Measurements from ENCODE around the gene MYBPC3. TPM values are rescaled to one million over a fixed set of nuclear protein-coding genes. Genes with fewer than 3 reads are reported as not detected.
A peak's percentile ranks its signal among the peaks of the same experiment; 100 is the strongest.

The MYBPC3 gene
- total RNA-seq, 1 donor from 2014 or later = not detected

DNA sequence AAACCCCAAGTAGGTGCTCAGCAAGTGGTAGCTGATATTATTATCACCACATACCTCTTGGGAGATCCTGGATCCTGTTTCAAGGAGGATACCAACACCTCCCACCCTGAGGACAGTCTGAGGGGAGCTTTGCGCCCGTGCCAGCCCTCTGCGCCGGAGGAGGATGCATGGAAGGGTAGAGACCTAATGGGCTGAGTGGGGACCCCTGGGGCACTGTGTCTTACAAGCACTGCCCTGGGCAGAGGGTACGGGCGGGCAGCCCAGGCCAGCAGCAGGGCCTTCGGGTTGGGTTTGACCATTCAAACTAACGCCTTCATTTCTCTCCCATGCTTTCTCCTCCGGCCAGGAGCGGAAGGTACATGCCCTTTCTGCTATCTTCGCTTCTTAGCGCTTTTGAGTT, 26.3 kb downstream of the MYBPC3 start:
- H3K9ac ChIP-seq (ENCODE audit: low read length) = no peak overlapping the region
- Mint-ChIP-seq H3K4me3 (ENCODE audit: unreplicated experiment) (no peak overlapping the region), H3K27me3 (ENCODE audit: low read depth, unreplicated experiment) (no peaks in the 10 kb centered on the region), H3K9me3 (ENCODE audit: unreplicated experiment) (no peaks in the 10 kb centered on the region), H3K4me1 (ENCODE audit: low read depth, unreplicated experiment) (no peaks in the 10 kb centered on the region), H3K27ac (ENCODE audit: unreplicated experiment) (no peak overlapping the region), H3K36me3 (ENCODE audit: low read depth, unreplicated experiment) (peaks cover 24% of the 10 kb centered on the region)
- no peak for DNase-seq (ENCODE audit: low read depth)
- no peaks in the 10 kb centered on the region for H4K20me1 ChIP-seq (ENCODE audit: insufficient read depth, low read length)
- H3K27ac ChIP-seq (ENCODE audit: low read depth, low read length) = no peak overlapping the region
- no peak for FAIRE-seq
- no peak overlapping the region for H3K4me2 ChIP-seq (ENCODE audit: low read length)
- TF ChIP-seq EZH2 (IDR thresholded peaks at IDR 0.05; ENCODE audit: insufficient read depth, low read length) = no peak
- TF ChIP-seq, protein P1, sequence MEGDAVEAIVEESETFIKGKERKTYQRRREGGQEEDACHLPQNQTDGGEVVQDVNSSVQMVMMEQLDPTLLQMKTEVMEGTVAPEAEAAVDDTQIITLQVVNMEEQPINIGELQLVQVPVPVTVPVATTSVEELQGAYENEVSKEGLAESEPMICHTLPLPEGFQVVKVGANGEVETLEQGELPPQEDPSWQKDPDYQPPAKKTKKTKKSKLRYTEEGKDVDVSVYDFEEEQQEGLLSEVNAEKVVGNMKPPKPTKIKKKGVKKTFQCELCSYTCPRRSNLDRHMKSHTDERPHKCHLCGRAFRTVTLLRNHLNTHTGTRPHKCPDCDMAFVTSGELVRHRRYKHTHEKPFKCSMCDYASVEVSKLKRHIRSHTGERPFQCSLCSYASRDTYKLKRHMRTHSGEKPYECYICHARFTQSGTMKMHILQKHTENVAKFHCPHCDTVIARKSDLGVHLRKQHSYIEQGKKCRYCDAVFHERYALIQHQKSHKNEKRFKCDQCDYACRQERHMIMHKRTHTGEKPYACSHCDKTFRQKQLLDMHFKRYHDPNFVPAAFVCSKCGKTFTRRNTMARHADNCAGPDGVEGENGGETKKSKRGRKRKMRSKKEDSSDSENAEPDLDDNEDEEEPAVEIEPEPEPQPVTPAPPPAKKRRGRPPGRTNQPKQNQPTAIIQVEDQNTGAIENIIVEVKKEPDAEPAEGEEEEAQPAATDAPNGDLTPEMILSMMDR (IDR thresholded peaks at IDR 0.05; ENCODE audit: insufficient read depth, low read depth, low read length) = no peak
- H3K36me3 ChIP-seq (ENCODE audit: insufficient read depth, low read length) = no peaks in the 10 kb centered on the region
- H3K9me3 ChIP-seq (ENCODE audit: insufficient read depth, low read depth, low read length) = no peaks in the 10 kb centered on the region
- H3K27me3 ChIP-seq (ENCODE audit: insufficient read depth, low read length) = no peaks in the 10 kb centered on the region
- H3K4me1 ChIP-seq (ENCODE audit: insufficient read depth, low read length) = no peaks in the 10 kb centered on the region
- H3K4me3 ChIP-seq (ENCODE audit: insufficient read depth, low read depth, low read length) = no peak overlapping the region
- no peak overlapping the region for H2AFZ ChIP-seq (ENCODE audit: low read depth, low read length)
- no peaks in the 10 kb centered on the region for H3K79me2 ChIP-seq (ENCODE audit: insufficient read depth, low read length)

DNA sequence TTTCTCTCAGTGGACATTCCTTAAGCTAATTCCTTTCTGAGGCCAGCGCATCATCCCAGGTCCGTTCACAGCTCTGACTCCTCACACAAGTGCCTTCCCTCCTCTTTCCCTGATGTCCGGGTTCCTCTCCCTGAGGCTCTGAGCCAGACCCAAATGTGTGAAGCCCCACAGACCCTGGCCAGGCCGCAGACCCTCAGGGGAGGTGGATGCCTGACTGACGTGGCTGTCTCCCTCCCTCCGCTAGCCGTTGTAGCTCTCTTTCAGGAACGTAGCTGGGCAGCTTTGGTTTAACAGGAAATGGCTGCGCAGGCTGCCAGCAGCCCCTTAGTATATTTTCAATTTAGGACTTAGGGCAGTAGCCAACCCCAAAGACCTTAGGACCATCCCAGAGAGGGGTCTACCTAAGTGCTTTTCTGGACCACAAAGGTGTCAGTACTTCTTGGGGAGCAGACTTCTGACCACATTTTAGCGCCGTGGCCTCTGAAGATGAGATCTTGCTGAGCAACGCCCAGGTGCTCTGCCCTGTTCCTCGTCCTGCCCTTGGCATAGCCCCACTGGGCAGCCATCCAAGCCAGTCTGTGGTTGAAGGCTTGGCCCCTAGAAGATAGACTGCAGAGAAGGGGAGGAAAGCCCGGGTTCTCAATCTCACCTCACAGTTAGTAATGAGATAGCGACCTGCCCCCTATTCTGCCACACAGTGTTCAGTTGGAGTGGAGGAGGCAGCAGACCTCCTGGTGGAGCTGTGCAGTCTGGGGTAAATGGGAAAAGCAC, 27.0 kb downstream of the MYBPC3 start:
- no peaks in the 10 kb centered on the region for H3K27me3 Mint-ChIP-seq (ENCODE audit: low read depth, unreplicated experiment)
- Histone ChIP-seq H3K27ac (ENCODE audit: low read depth, low read length) (no peak overlapping the region), H3K27me3 (ENCODE audit: insufficient read depth, low read length) (no peaks in the 10 kb centered on the region), H3K79me2 (ENCODE audit: insufficient read depth, low read length) (no peaks in the 10 kb centered on the region), H3K4me1 (ENCODE audit: insufficient read depth, low read length) (no peaks in the 10 kb centered on the region), H3K4me2 (ENCODE audit: low read length) (no peak overlapping the region), H3K9me3 (ENCODE audit: insufficient read depth, low read depth, low read length) (no peaks in the 10 kb centered on the region), H4K20me1 (ENCODE audit: insufficient read depth, low read length) (no peaks in the 10 kb centered on the region), H3K9ac (ENCODE audit: low read length) (no peak overlapping the region), H3K4me3 (ENCODE audit: insufficient read depth, low read depth, low read length) (no peak overlapping the region), H3K36me3 (ENCODE audit: insufficient read depth, low read length) (no peaks in the 10 kb centered on the region), H2AFZ (ENCODE audit: low read depth, low read length) (no peak overlapping the region)
- DNase-seq (ENCODE audit: low read depth) (no peak), FAIRE-seq (no peak)
- TF ChIP-seq, protein P1 (IDR thresholded peaks at IDR 0.05; ENCODE audit: insufficient read depth, low read depth, low read length) = no peak
- TF ChIP-seq EZH2 (IDR thresholded peaks at IDR 0.05; ENCODE audit: insufficient read depth, low read length) = no peak
- peaks cover 24% of the 10 kb centered on the region for H3K36me3 Mint-ChIP-seq (ENCODE audit: low read depth, unreplicated experiment)
- no peaks in the 10 kb centered on the region for H3K9me3 Mint-ChIP-seq (ENCODE audit: unreplicated experiment)
- peak overlapping the region; percentile 14 for H3K27ac Mint-ChIP-seq (ENCODE audit: unreplicated experiment)
- H3K4me1 Mint-ChIP-seq (ENCODE audit: low read depth, unreplicated experiment) = no peaks in the 10 kb centered on the region
- no peak overlapping the region for H3K4me3 Mint-ChIP-seq (ENCODE audit: unreplicated experiment)

DNA sequence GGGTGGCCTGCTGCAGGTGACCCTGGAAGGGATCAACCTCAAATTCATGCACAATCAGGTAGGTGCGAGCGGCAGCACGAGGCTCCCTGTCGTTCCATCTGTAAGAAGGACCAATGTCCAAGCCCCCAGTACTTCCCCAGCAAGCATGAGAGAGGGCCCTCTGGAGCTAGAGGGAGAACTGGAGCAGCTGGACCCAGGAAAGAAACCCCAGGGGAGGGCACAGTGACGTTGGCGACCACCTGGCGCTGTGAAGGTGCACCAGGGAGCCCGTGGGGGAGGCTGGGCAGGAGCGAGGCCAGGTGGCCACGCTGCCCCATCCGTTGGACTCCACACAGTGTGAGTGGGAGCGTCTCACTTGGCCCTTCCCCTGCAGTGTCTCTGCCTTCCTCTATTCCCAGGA, 28.0 kb downstream of the MYBPC3 start:
- no peak overlapping the region for H3K27ac Mint-ChIP-seq (ENCODE audit: unreplicated experiment)
- Histone ChIP-seq H3K36me3 (ENCODE audit: insufficient read depth, low read length) (no peaks in the 10 kb centered on the region), H3K4me3 (ENCODE audit: insufficient read depth, low read depth, low read length) (no peak overlapping the region), H4K20me1 (ENCODE audit: insufficient read depth, low read length) (no peaks in the 10 kb centered on the region), H3K27me3 (ENCODE audit: insufficient read depth, low read length) (no peaks in the 10 kb centered on the region), H3K9me3 (ENCODE audit: insufficient read depth, low read depth, low read length) (no peaks in the 10 kb centered on the region), H3K4me2 (ENCODE audit: low read length) (no peak overlapping the region), H2AFZ (ENCODE audit: low read depth, low read length) (no peak overlapping the region), H3K4me1 (ENCODE audit: insufficient read depth, low read length) (no peaks in the 10 kb centered on the region), H3K27ac (ENCODE audit: low read depth, low read length) (no peak overlapping the region), H3K79me2 (ENCODE audit: insufficient read depth, low read length) (no peaks in the 10 kb centered on the region), H3K9ac (ENCODE audit: low read length) (no peak overlapping the region)
- no peak for TF ChIP-seq EZH2 (IDR thresholded peaks at IDR 0.05; ENCODE audit: insufficient read depth, low read length)
- H3K36me3 Mint-ChIP-seq (ENCODE audit: low read depth, unreplicated experiment) = peaks cover 24% of the 10 kb centered on the region
- DNase-seq (ENCODE audit: low read depth) (no peak), FAIRE-seq (no peak)
- H3K4me3 Mint-ChIP-seq (ENCODE audit: unreplicated experiment) = no peak overlapping the region
- H3K27me3 Mint-ChIP-seq (ENCODE audit: low read depth, unreplicated experiment) = no peaks in the 10 kb centered on the region
- no peaks in the 10 kb centered on the region for H3K9me3 Mint-ChIP-seq (ENCODE audit: unreplicated experiment)
- no peaks in the 10 kb centered on the region for H3K4me1 Mint-ChIP-seq (ENCODE audit: low read depth, unreplicated experiment)
